ENCODE data around the gene FBXL14. TPM values are rescaled to one million over a fixed set of nuclear protein-coding genes. Genes with fewer than 3 reads are reported as not detected.

FBXL14 gene
- total RNA-seq, 1 donor: 11.2 TPM

DNA sequence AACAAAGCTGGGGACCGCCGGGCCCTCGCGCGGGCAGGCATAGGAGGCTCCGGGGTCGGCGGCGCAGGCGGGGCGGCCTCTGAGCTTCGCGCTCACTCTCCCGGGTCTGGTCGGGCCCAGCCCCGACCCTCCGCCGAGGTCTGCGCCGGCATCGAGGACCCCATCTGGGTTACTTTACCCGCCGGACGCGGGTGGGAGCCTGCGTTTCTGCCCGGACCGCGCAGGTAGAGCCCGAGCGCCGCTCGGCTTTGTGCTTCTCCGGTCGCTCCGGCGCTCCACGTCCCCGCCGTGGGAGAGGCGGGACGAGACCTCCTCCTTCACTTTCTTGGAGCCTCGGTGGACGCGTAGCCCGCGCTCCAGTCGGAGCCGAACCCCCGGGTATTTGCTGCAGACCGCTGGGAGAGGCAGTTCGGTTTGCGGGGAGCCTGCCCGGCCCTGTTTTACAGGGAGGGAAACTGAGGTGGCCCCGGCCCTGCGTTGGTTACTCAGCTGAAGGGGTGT lies 63.2 kb downstream of the FBXL14 start:
- TF ChIP-seq, protein P1, sequence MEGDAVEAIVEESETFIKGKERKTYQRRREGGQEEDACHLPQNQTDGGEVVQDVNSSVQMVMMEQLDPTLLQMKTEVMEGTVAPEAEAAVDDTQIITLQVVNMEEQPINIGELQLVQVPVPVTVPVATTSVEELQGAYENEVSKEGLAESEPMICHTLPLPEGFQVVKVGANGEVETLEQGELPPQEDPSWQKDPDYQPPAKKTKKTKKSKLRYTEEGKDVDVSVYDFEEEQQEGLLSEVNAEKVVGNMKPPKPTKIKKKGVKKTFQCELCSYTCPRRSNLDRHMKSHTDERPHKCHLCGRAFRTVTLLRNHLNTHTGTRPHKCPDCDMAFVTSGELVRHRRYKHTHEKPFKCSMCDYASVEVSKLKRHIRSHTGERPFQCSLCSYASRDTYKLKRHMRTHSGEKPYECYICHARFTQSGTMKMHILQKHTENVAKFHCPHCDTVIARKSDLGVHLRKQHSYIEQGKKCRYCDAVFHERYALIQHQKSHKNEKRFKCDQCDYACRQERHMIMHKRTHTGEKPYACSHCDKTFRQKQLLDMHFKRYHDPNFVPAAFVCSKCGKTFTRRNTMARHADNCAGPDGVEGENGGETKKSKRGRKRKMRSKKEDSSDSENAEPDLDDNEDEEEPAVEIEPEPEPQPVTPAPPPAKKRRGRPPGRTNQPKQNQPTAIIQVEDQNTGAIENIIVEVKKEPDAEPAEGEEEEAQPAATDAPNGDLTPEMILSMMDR (IDR thresholded peaks at IDR 0.05; ENCODE audit: insufficient read depth, low read length): no peak
- H3K4me3 ChIP-seq (ENCODE audit: low read depth, low read length): peak overlapping the region; percentile 64
- DNase-seq (ENCODE audit: low read depth): no peak

DNA sequence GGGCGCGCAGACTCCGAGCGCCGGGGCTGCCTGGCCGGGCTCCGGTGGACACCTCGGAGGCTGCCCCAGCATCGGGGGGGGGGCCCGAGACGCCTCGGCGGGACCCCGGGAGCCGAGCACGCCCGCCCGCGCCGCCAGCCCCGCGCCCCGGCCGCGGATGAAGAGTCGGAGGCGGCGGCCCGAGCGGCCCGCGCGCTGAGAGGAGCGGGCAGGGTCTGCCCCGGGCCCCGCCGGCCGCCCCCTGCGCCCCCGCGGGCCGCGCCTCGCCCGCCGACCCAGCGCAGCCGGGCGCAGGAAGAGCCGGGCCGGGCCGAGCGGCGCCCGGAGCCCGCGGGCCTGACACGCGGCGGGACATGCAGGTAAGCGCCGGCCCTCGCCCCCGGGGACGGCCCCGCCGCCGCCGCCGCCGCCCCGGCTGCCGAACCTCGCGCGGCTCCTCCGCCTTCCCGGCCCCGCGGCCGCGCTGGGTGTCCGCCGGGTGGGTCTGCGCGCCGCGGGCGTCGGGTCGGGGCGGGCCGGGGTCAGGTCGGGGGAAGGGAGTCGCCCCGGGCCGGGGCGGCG lies 63.7 kb downstream of the FBXL14 start:
- peak overlapping the region; percentile 64 for H3K4me3 ChIP-seq (ENCODE audit: low read depth, low read length)
- DNase-seq (ENCODE audit: low read depth): no peak
- TF ChIP-seq, protein P1 (IDR thresholded peaks at IDR 0.05; ENCODE audit: insufficient read depth, low read length): no peak

DNA sequence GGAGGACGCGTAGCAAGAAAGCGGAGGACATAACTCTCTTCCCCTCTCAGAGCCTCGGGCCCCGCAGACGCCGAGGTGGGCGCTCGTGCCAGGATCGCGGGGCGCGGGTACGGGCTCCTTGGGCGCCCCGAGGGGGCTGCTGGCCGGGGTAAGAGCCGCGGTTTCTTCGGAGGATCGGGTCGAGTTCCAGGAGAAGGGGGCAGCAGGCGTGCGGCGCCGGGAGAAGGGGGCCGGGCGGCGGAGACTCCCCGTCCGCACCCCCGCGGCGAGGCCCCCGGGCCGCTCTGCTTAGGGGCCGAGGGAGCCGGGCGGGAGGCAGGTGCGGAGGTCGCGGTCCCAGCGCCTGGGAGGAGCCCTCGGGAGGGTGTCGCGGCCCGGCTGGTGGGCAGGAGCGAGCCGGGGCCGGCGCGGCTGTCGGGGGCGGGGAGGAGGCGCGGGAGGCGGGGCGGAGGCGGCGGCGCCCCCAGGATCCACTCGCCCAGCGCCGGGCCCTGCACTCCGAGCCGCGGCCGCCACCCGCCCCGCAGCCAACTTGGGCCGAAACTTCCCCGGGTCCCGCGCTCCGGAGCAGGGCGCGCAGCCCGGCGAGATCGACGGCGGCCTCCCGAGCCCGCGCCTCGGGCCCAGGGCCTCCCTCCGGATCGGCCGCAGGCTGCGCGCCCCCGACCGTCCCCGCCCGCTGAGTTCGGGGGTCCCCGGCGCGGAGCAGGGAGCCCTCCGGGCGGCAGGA lies 64.4 kb downstream of the FBXL14 start:
- no peak for DNase-seq (ENCODE audit: low read depth)
- TF ChIP-seq, protein P1 (IDR thresholded peaks at IDR 0.05; ENCODE audit: insufficient read depth, low read length): no peak

DNA sequence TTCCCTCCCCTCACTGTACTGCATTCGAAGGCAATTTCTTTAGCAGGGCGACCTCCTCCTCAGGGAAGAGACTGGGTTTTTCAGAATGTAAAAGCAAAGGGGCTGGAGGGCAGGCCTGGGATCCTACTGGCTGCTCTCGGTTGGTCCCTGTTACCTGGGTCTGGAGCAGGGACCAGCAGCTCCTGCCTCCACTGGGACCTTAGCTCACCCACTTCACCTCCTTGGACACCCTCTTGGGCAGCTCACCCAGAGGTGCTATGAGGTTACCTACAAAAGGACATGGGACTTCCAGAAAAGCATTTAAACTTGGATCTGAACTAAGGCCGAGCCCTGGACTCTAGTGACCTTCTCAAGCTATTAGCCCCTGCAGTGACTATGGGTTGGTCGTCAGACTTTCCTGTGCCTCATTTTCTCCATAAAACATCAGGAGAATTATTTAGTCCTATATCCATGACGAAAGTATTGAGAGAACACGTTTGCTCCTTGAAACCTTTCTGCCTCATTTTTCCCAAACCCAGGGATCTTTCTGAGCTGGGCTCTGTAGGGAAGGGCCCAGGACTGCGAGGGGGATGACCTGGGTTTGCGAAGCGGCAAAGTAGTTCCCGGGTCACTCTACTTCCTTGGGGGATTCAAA lies 65.0 kb downstream of the FBXL14 start:
- peak overlapping the region; percentile 60 for H3K4me3 ChIP-seq (ENCODE audit: low read depth, low read length)
- TF ChIP-seq, protein P1 (IDR thresholded peaks at IDR 0.05; ENCODE audit: insufficient read depth, low read length): no peak
- no peak for DNase-seq (ENCODE audit: low read depth)

More for the DNA sequence above, 64.4 kb downstream of the FBXL14 start:
- H3K4me3 ChIP-seq (ENCODE audit: low read depth, low read length): peak overlapping the region; percentile 60

DNA sequence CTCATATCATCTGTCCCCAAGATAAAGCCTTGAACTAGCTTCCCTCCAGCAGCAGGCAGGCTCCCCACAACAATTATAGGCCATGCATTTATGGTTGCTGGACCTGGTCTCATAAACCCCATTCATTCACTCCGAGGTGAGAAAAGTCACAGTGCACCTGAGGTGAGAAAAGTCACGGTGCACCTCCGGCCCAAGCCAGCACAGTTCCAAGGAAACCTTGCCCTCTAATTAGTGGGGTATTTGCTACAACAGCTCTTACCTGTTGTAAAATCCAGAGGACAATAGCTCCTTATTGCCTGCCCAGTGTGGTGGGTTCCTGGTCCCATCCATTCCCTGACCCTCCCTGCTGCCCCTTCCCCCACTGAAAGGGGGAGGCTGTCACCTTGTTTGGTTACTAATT lies 65.6 kb downstream of the FBXL14 start:
- TF ChIP-seq, protein P1 (IDR thresholded peaks at IDR 0.05; ENCODE audit: insufficient read depth, low read length): no peak
- no peak for DNase-seq (ENCODE audit: low read depth)

DNA sequence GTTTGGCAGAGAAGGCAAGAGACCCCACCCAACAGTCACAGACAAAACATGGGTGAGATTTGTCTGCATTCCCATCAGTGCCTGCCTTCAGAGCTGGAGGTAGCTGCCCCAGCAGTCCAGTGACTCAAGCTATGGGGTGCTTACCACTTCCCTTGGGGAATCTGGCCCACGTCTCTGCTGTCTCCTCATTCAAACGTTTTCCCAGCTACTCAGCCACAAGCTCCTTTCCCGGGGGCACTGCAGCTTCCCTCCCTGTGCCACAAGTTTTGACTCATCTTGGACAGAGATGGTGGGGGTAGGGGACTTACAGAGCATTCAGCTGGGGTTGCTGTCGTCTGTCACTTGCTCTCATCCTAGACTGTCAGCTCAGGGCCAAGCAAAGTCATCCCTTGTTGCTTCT lies 66.6 kb downstream of the FBXL14 start:
- DNase-seq (ENCODE audit: low read depth): peak; percentile 55
- TF ChIP-seq, protein P1 (IDR thresholded peaks at IDR 0.05; ENCODE audit: insufficient read depth, low read length): no peak
- no peak overlapping the region for H3K4me3 ChIP-seq (ENCODE audit: low read depth, low read length)

More for the DNA sequence above, 65.6 kb downstream of the FBXL14 start:
- H3K4me3 ChIP-seq (ENCODE audit: low read depth, low read length): no peak overlapping the region

Data from fibroblast of the aortic adventitia (primary cell).